GM18498 (cell line): ENCODE results near the gene IFNAR1.
"Not testable (repeated sequence)": the region's sequence is repeated elsewhere in the genome, so short reads cannot be mapped to it uniquely, and the experiment has no call there.

ENCODE experiments used
- ATAC-seq: cut with Tn5 transposase; IDR thresholded peaks from one replicate; pipeline ENCODE4 v1.9.1; 2021; ENCODE audit warnings: mild to moderate bottlenecking, moderate library complexity; ENCODE audit not compliant: unreplicated experiment

The IFNAR1 gene

GRCh38 chr21:33374450-33375096 is 49.8 kb downstream of the IFNAR1 start:
- ATAC-seq, result peak; percentile 53

GRCh38 chr21:33375101-33375644 is 50.4 kb downstream of the IFNAR1 start:
- ATAC-seq, result no peak

- no peak for ATAC-seq
These were observed 52.6 kb downstream of the IFNAR1 start for GRCh38 chr21:33377221-33377920.

- no peak for ATAC-seq
These were observed 53.3 kb downstream of the IFNAR1 start for GRCh38 chr21:33378081-33378480.

- ATAC-seq, result not testable (repeated sequence)
These were observed 55.2 kb downstream of the IFNAR1 start for GRCh38 chr21:33379934-33380333.

GRCh38 chr21:33380483-33380998 is 55.8 kb downstream of the IFNAR1 start:
- peak; percentile 66 for ATAC-seq

GRCh38 chr21:33381381-33381780 is 56.6 kb downstream of the IFNAR1 start:
- ATAC-seq, result not testable (repeated sequence)

- ATAC-seq, result peak; percentile 76
These were observed 58.5 kb downstream of the IFNAR1 start for GRCh38 chr21:33383056-33383888.

GRCh38 chr21:33384841-33385331 is 60.1 kb downstream of the IFNAR1 start:
- no peak for ATAC-seq

- ATAC-seq, result no peak
These were observed 61.5 kb downstream of the IFNAR1 start for GRCh38 chr21:33386222-33386784.

GRCh38 chr21:33387294-33387693 is 62.5 kb downstream of the IFNAR1 start:
- ATAC-seq, result no peak

- no peak for ATAC-seq
These were observed 63.4 kb downstream of the IFNAR1 start for GRCh38 chr21:33388188-33388587.

- no peak for ATAC-seq
These were observed 65.7 kb downstream of the IFNAR1 start for GRCh38 chr21:33390479-33390878.

GRCh38 chr21:33391656-33392055 is 66.9 kb downstream of the IFNAR1 start:
- no peak for ATAC-seq

GRCh38 chr21:33392284-33392985 is 67.7 kb downstream of the IFNAR1 start:
- ATAC-seq, result no peak

- no peak for ATAC-seq
These were observed 68.6 kb downstream of the IFNAR1 start for GRCh38 chr21:33393348-33393747.

GRCh38 chr21:33394260-33394659 is 69.5 kb downstream of the IFNAR1 start:
- no peak for ATAC-seq

GRCh38 chr21:33395891-33396331 is 71.1 kb downstream of the IFNAR1 start:
- ATAC-seq, result no peak

- no peak for ATAC-seq
These were observed 71.7 kb downstream of the IFNAR1 start for GRCh38 chr21:33396436-33396835.

- no peak for ATAC-seq
These were observed 72.2 kb downstream of the IFNAR1 start for GRCh38 chr21:33396951-33397350.
